ENCODE measurements around the gene ZNF784.
A peak's percentile ranks its signal among the peaks of the same experiment; 100 is the strongest.
"Not testable (repeated sequence)": the region's sequence is repeated elsewhere in the genome, so short reads cannot be mapped to it uniquely, and the experiment has no call there.

The ZNF784 gene

GRCh38 chr19:55588738-55589137 is 35.6 kb downstream of the ZNF784 start:
- TF ChIP-seq CTCF (IDR thresholded peaks at IDR 0.05; ENCODE audit: borderline replicate concordance, control extremely low read depth, extremely low read depth, insufficient read depth, missing control alignments): no peak
- in situ Hi-C loops (cut with MboI; ENCODE audit: low sequenced_read_pairs, unreplicated experiment): no loop called here
- DNase-seq (ENCODE audit: low spot score): no peak

- in situ Hi-C loops (cut with MboI; ENCODE audit: low sequenced_read_pairs, unreplicated experiment): no loop called here
- peak; percentile 98 for DNase-seq (ENCODE audit: low spot score)
- TF ChIP-seq CTCF (IDR thresholded peaks at IDR 0.05; ENCODE audit: borderline replicate concordance, control extremely low read depth, extremely low read depth, insufficient read depth, missing control alignments): no peak
Measured at GRCh38 chr19:55586976-55587668, 37.2 kb downstream of the ZNF784 start.

- peak; percentile 65 for DNase-seq (ENCODE audit: low spot score)
- no peak for TF ChIP-seq CTCF (IDR thresholded peaks at IDR 0.05; ENCODE audit: borderline replicate concordance, control extremely low read depth, extremely low read depth, insufficient read depth, missing control alignments)
- in situ Hi-C loops (cut with MboI; ENCODE audit: low sequenced_read_pairs, unreplicated experiment): no loop called here
Measured at GRCh38 chr19:55585658-55586339, 38.6 kb downstream of the ZNF784 start.

DNA sequence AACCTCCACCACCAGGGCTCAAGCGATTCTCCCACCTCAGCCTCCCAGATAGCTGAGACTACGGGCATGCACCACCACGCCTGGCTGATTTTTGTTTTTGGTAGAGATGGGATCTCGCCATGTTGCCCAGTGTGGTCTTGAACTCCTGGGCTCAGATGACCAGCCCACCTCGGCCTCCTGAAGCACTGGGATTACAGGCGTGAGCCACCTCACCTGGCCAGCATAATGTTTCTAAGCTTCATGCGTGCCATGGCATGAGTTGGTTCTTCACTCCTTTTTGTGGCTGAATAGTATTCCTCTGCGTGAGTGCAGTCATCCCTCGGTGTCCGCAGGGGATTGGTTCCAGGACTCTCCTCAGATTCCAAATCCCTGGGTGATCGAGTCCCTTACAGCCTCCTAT is 39.5 kb downstream of the ZNF784 start:
- DNase-seq (ENCODE audit: low spot score): no peak
- in situ Hi-C loops (cut with MboI; ENCODE audit: low sequenced_read_pairs, unreplicated experiment): no loop called here
- TF ChIP-seq CTCF (IDR thresholded peaks at IDR 0.05; ENCODE audit: borderline replicate concordance, control extremely low read depth, extremely low read depth, insufficient read depth, missing control alignments): no peak

DNA sequence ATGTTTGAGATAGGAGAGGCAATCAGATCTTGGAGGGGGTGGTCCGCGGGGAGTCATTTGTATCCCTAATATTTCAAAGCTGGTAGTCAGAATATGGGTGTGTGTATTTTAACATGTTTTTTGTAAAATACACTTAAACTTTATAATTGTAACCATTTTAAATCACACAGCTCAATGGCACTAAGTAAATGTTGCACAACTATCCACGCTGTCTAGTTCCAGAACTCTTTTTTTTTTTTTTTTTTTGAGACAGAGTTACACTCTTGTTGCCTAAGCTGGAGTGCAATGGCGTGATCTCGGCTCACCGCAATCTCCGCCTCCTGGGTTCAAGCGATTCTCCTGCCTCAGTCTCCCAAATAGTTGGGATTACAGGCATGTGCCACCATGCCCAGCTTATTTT is 40.5 kb downstream of the ZNF784 start:
- in situ Hi-C loops (cut with MboI; ENCODE audit: low sequenced_read_pairs, unreplicated experiment); DNase-seq (ENCODE audit: low spot score): not testable (repeated sequence)

DNA sequence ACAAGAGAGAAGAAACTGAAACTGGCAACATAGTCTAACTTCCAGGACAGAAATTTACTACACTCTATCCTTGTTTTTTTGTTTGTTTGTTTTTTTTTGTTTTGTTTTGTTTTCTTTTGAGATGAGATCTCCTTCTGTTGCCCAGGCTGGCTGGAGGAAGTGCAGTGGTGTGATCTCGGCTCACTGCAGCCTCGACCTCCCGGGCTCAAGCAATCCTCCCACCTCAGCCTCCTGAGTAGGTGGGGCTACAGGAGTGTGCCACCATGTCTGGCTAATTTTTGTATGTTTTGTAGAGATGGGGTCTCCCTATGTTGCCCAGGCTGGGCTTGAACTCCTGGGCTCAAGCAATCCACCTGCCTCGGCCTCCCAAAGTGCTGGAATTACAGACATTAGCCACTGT is 42.1 kb downstream of the ZNF784 start:
- in situ Hi-C loops (cut with MboI; ENCODE audit: low sequenced_read_pairs, unreplicated experiment); DNase-seq (ENCODE audit: low spot score): not testable (repeated sequence)

DNA sequence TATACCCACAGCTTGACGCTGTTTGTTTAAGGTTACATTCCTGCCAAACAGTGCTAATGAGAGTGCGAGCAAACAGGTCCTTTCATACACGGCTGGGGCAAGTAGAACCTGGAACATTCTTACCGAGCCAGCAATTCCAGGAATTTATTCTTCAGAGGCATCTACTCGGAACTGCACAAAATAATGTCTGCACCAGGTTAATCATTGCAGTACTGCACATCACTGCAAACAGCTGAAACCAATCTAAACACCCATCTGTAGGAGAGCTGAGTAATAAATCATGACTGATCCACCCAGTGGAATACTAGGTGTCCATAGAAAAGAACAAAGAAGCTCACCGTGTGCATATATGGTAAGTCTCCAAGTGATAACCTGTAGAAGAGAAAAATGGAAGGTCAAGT is 42.5 kb downstream of the ZNF784 start:
- no peak for DNase-seq (ENCODE audit: low spot score)

More for the DNA sequence above, 42.5 kb downstream of the ZNF784 start:
- in situ Hi-C loops (cut with MboI; ENCODE audit: low sequenced_read_pairs, unreplicated experiment): no loop called here
- no peak for TF ChIP-seq CTCF (IDR thresholded peaks at IDR 0.05; ENCODE audit: borderline replicate concordance, control extremely low read depth, extremely low read depth, insufficient read depth, missing control alignments)
